Caco-2 (cell line): ENCODE data around the gene FCMR. TPM values are rescaled to one million over a fixed set of nuclear protein-coding genes. Genes with fewer than 3 reads are reported as not detected.

ENCODE experiments used
- BruUV-seq: library from RNA; stranded (reverse); fragments of 400-500 nt; replicated peaks from 2 replicates; lab custom pipeline; 2021; lab: Mats Ljungman, UMichigan
- CTCF ChIA-PET: fragments of 300-600 bp; sonication (Branson Sonifier 250); formaldehyde crosslinking; loops from one replicate; lab custom pipeline; 2022; ENCODE audit warnings: antibody characterized with exemption; lab: Charles Lee
- POLR2A ChIA-PET: fragments of 300-600 bp; sonication (Branson Sonifier 250); formaldehyde crosslinking; loops from one replicate; lab custom pipeline; 2022; ENCODE audit warnings: antibody characterized with exemption; lab: Charles Lee
- DNase-seq, 2 experiments: peaks; one replicate each; pipeline versions ENCODE4 v3.0.0 to v3.0.0-alpha.2; 2020 to 2022
- H3K27me3 ChIP-seq: replicated peaks from 2 replicates; pipeline ENCODE4 v1.6.0; 2011; ENCODE audit warnings: low read length; ENCODE audit not compliant: control insufficient read depth, insufficient read depth
- H3K36me3 ChIP-seq: 2 replicates; pipeline ENCODE4 v1.5.1; 2011; ENCODE audit warnings: low read length; ENCODE audit not compliant: control insufficient read depth, insufficient read depth
- H3K4me1 ChIP-seq: fragments of 250-450 bp; sonication (Bioruptor Pico); 2 replicates; pipeline ENCODE4 v1.5.1; 2020; ENCODE audit warnings: mild to moderate bottlenecking
- H3K4me3 ChIP-seq: 2 replicates; pipeline ENCODE4 v1.5.1; 2011; ENCODE audit warnings: low read depth, mild to moderate bottlenecking, control low read depth, low read length
- H3K9me3 ChIP-seq: fragments of 250-450 bp; sonication (Bioruptor Pico); 2 replicates; pipeline ENCODE4 v1.5.1; 2020; ENCODE audit warnings: mild to moderate bottlenecking, moderate library complexity
- H3K27ac Mint-ChIP-seq: one replicate; pipeline ENCODE4 v1.8.0; 2022; ENCODE audit warnings: mixed read lengths; ENCODE audit not compliant: unreplicated experiment
- H3K27me3 Mint-ChIP-seq: one replicate; pipeline ENCODE4 v1.8.0; 2022; ENCODE audit warnings: mixed read lengths; ENCODE audit not compliant: insufficient read depth, unreplicated experiment
- H3K36me3 Mint-ChIP-seq: one replicate; pipeline ENCODE4 v1.8.0; 2022; ENCODE audit warnings: mild to moderate bottlenecking, mixed read lengths; ENCODE audit not compliant: insufficient read depth, unreplicated experiment
- H3K4me1 Mint-ChIP-seq: one replicate; pipeline ENCODE4 v1.8.0; 2022; ENCODE audit warnings: low read depth, mixed read lengths; ENCODE audit not compliant: unreplicated experiment
- H3K4me3 Mint-ChIP-seq: one replicate; pipeline ENCODE4 v1.8.0; 2022; ENCODE audit warnings: mild to moderate bottlenecking, moderate library complexity, mixed read lengths; ENCODE audit not compliant: unreplicated experiment
- H3K9me3 Mint-ChIP-seq: one replicate; pipeline ENCODE4 v1.8.0; 2022; ENCODE audit warnings: mixed read lengths; ENCODE audit not compliant: unreplicated experiment
- intact Hi-C: fragments of 100-400 bp; cut with micrococcal nuclease; formaldehyde crosslinking; loops from one replicate; pipeline ENCODE4 v1.10.0; 2022; ENCODE audit not compliant: unreplicated experiment
- total RNA-seq: library from RNA; stranded (reverse); gene quantifications from 2 replicates; pipeline ENCODE4 v1.2.3, GENCODE V29; 2022
- TF ChIP-seq, protein P1 (sequence below), 2 experiments: fragments of 200-600 bp in 1 of 2; IDR thresholded peaks; 1 replicate in 1 of 2; 2 replicates in 1 of 2; pipeline versions ENCODE4 v1.5.1 to v1.8.0; 2011 to 2022; ENCODE audit warnings: antibody characterized with exemption in 1 of 2, control low read depth in 1 of 2, inconsistent platforms in 1 of 2, low read depth in 1 of 2, low read length in 1 of 2, mild to moderate bottlenecking in 1 of 2, moderate library complexity in 1 of 2; ENCODE audit not compliant: insufficient read depth in 1 of 2, severe bottlenecking in 1 of 2, unreplicated experiment in 1 of 2

FCMR gene
- total RNA-seq, 1 experiment from 2014 or later, result not detected

DNA sequence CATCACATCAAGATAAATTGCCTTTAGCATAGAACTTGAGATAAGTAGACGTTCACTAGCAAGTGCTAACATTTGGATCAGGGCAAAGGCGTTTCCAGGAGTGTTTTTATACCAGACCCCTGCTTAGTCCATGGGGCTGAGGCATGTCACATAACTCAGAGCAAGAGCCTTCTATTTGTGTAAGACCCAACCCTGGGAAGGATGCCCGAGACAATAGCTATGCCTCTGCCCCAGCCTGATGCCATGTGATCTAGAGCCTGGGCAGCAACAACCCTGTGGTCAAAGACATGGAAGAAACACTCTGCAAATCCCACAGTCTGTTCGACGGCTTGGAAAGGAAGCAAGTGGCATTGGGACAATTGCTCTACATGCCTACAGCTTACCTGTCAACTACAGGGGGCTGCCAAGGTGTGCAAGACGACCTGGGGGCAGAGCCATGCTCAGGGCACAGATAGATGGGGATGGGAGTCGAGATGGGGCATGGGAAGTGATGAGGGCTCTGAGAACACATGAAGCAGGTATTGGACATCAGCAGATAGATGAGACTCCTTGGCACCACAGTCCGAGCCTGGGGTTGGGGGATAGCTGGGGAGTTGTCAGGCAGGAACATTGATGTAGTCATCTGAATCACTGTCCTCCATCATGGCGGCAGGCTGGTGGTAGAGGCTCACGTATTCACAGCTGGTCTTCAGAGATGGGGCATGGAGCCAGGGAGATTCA is 17.2 kb downstream of the FCMR start:
- Mint-ChIP-seq H3K27me3 (peaks cover 25% of the 10 kb centered on the region), H3K36me3 (no peaks in the 10 kb centered on the region), H3K9me3 (no peaks in the 10 kb centered on the region), H3K27ac (no peak overlapping the region), H3K4me3 (no peak overlapping the region), H3K4me1 (peaks cover 12% of the 10 kb centered on the region)
- Histone ChIP-seq H3K4me1 (0 out of 2 replicates have a peak, but pooled peaks cover under 1% of the 10 kb centered on the region), H3K27me3 (no peaks in the 10 kb centered on the region; the same call in none of the 2 replicates), H3K36me3 (no peaks in the 10 kb centered on the region), H3K9me3 (no peaks in the 10 kb centered on the region), H3K4me3 (no peak overlapping the region)
- BruUV-seq, result no TSS peak
- POLR2A ChIA-PET, result no interaction called here
- CTCF ChIA-PET, result no interaction called here
- intact Hi-C loops, result no loop called here
- no peak for DNase-seq
- TF ChIP-seq, protein P1, sequence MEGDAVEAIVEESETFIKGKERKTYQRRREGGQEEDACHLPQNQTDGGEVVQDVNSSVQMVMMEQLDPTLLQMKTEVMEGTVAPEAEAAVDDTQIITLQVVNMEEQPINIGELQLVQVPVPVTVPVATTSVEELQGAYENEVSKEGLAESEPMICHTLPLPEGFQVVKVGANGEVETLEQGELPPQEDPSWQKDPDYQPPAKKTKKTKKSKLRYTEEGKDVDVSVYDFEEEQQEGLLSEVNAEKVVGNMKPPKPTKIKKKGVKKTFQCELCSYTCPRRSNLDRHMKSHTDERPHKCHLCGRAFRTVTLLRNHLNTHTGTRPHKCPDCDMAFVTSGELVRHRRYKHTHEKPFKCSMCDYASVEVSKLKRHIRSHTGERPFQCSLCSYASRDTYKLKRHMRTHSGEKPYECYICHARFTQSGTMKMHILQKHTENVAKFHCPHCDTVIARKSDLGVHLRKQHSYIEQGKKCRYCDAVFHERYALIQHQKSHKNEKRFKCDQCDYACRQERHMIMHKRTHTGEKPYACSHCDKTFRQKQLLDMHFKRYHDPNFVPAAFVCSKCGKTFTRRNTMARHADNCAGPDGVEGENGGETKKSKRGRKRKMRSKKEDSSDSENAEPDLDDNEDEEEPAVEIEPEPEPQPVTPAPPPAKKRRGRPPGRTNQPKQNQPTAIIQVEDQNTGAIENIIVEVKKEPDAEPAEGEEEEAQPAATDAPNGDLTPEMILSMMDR (IDR thresholded peaks at IDR 0.05; ENCODE audit: insufficient read depth in 1 of 2, low read depth in 1 of 2, low read length in 1 of 2, severe bottlenecking in 1 of 2, unreplicated experiment in 1 of 2), result no peak

DNA sequence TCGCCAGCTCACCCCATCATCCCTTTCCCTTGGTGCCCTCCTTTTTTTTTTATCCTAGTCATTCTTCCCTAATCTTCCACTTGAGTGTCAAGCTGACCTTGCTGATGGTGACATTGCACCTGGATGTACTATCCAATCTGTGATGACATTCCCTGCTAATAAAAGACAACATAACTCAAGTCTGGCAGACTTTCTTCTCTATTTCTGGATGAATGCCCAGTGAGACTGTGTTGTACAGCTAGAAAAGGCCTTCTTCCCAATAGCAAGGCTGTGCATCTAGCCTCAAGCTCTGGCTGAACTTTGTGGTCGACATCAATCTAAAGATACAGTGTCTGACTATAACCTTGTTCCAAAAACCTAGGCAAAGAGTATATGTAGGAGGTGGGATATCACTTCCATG is 18.1 kb downstream of the FCMR start:
- Mint-ChIP-seq H3K4me3 (no peak overlapping the region), H3K27me3 (peaks cover 21% of the 10 kb centered on the region)
- no peak for DNase-seq

DNA sequence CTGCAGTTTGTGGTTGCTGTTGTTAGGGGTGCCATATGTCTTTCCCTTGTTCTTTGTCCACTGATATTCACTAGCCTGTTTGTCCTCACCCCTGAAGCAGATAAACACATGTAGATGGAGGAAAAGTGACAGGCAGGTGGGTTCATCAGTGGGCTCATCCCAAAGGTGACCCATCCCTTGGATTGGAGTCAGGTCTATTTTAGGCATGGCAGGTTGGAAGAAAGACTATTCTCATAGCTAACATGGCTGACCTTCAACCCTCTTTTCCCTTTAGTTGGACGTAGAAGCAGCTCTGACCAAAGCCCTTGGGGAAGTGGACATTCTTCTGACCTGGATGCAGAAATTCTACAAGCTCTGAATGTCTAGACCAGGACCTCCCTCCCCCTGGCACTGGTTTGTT is 19.0 kb downstream of the FCMR start:
- intact Hi-C loops, result no loop called here
- H3K27me3 ChIP-seq, result no peaks in the 10 kb centered on the region; the same call in none of the 2 replicates
- POLR2A ChIA-PET, result no interaction called here
- Mint-ChIP-seq H3K27me3 (peaks cover 16% of the 10 kb centered on the region), H3K4me1 (no peaks in the 10 kb centered on the region), H3K27ac (no peak overlapping the region), H3K36me3 (no peaks in the 10 kb centered on the region), H3K4me3 (no peak overlapping the region), H3K9me3 (no peaks in the 10 kb centered on the region)
- no TSS peak for BruUV-seq
- no peaks in the 10 kb centered on the region for H3K36me3 ChIP-seq
- CTCF ChIA-PET, result interaction anchor here (1.0 kb wide), 1 partner anchor 9 kb away, joined by 3 read pairs; no protein-coding TSS in a partner anchor
- H3K4me3 ChIP-seq, result no peak overlapping the region
- no peak for DNase-seq
- TF ChIP-seq, protein P1 (IDR thresholded peaks at IDR 0.05; ENCODE audit: insufficient read depth in 1 of 2, low read depth in 1 of 2, low read length in 1 of 2, severe bottlenecking in 1 of 2, unreplicated experiment in 1 of 2), result no peak
- H3K9me3 ChIP-seq, result no peaks in the 10 kb centered on the region
- no peaks in the 10 kb centered on the region for H3K4me1 ChIP-seq

More for the DNA sequence above, 18.1 kb downstream of the FCMR start:
- Mint-ChIP-seq H3K36me3 (no peaks in the 10 kb centered on the region), H3K4me1 (peaks cover 8% of the 10 kb centered on the region), H3K9me3 (no peaks in the 10 kb centered on the region), H3K27ac (no peak overlapping the region)
- Histone ChIP-seq H3K9me3 (no peaks in the 10 kb centered on the region), H3K4me1 (no peaks in the 10 kb centered on the region), H3K27me3 (no peaks in the 10 kb centered on the region; the same call in none of the 2 replicates), H3K36me3 (no peaks in the 10 kb centered on the region), H3K4me3 (no peak overlapping the region)
- CTCF ChIA-PET, result no interaction called here
- POLR2A ChIA-PET, result interaction anchor here (0.7 kb wide), 1 partner anchor 112 kb away, joined by 3 read pairs; no protein-coding TSS in a partner anchor
- intact Hi-C loops, result no loop called here
- no TSS peak for BruUV-seq
- TF ChIP-seq, protein P1 (IDR thresholded peaks at IDR 0.05; ENCODE audit: insufficient read depth in 1 of 2, low read depth in 1 of 2, low read length in 1 of 2, severe bottlenecking in 1 of 2, unreplicated experiment in 1 of 2), result no peak
